Activated naive CD4-positive, alpha-beta T cell treated with anti-CD3 and anti-CD28 coated beads, Interleukin-2, amount 50 U/mL, for 72 hours (primary cell): ENCODE results near the gene AFAP1L1. TPM values are rescaled to one million over a fixed set of nuclear protein-coding genes. Genes with fewer than 3 reads are reported as not detected.

Source experiments
- total RNA-seq, 2 donors: library from RNA; stranded (reverse); gene quantifications; one replicate each; pipeline ENCODE4 v1.2.3, GENCODE V29; 2022

The AFAP1L1 gene
- total RNA-seq, 2 donors from 2014 or later = 0.07 to 0.99 TPM

Other genes with a start within 250 kb of the AFAP1L1 start
- not detected for gene SH3TC2, start 208.8 kb upstream of the AFAP1L1 start, total RNA-seq
- under 1 TPM; 0.14 to 0.53 TPM for gene ABLIM3, start 130.4 kb upstream of the AFAP1L1 start, total RNA-seq
- gene GRPEL2, start 73.6 kb downstream of the AFAP1L1 start, total RNA-seq = 10 to 100 TPM; 26.9 to 43.0 TPM
- 10 to 100 TPM; 14.2 to 19.7 TPM for gene PCYOX1L, start 86.2 kb downstream of the AFAP1L1 start, total RNA-seq
- not detected for gene IL17B, start 107.4 kb downstream of the AFAP1L1 start, total RNA-seq